AG09309 (cell line): Measurements from ENCODE around the gene SYNE4.

Experiments
- DNase-seq: peaks from one replicate; pipeline ENCODE4 v3.0.0-alpha.2; 2010; ENCODE audit warnings: low read depth
- H3K4me3 ChIP-seq: 2 replicates; pipeline ENCODE4 v1.5.1; 2011; ENCODE audit warnings: mild to moderate bottlenecking, low read depth, low read length, moderate library complexity; ENCODE audit not compliant: control insufficient read depth
- CTCF ChIP-seq: IDR thresholded peaks from 2 replicates; pipeline ENCODE4 v1.5.1; 2011; ENCODE audit warnings: mild to moderate bottlenecking, low read depth, low read length, inconsistent platforms; ENCODE audit not compliant: insufficient read depth, control insufficient read depth; ENCODE audit errors: missing control alignments

SYNE4 gene

DNA sequence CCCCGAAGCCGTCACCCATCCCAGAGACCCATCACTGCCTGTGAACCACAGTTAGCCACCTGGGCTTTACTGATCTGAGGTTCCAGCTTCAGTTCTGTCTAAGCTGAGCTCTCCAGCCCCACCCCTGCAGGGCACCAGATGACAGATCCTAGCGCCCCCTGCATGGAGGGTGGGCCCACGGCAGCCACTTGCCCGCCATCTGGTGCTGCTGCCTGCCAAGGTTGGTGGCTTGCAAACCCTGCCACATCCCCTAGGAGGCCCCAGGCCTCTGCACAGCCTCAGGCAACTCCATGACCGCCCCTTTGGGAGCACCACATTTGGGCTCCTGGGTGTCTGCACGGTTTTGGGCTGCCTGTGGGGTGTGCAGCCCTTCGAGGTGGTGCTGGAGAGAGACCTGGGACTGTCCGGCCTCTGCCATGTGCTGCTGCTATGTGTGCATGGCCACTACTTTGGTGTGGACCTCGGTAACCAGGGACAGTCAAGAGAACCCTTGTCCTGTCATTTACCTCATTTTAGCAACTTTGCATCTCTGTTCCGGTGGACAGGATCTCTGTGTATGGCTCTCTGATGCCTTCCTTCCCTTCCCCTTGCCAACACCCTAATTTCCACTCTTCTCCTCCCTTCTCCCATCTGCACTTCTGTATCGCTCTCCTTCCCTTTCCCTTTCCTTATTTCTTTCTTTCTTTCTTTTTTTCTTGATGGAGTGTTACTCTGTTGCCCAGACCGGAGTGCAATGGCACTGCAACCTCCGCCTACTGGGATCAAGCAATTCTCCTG is 31.0 kb downstream of the SYNE4 start:
- TF ChIP-seq CTCF: no peak
- no peak overlapping the region for H3K4me3 ChIP-seq
- no peak for DNase-seq

DNA sequence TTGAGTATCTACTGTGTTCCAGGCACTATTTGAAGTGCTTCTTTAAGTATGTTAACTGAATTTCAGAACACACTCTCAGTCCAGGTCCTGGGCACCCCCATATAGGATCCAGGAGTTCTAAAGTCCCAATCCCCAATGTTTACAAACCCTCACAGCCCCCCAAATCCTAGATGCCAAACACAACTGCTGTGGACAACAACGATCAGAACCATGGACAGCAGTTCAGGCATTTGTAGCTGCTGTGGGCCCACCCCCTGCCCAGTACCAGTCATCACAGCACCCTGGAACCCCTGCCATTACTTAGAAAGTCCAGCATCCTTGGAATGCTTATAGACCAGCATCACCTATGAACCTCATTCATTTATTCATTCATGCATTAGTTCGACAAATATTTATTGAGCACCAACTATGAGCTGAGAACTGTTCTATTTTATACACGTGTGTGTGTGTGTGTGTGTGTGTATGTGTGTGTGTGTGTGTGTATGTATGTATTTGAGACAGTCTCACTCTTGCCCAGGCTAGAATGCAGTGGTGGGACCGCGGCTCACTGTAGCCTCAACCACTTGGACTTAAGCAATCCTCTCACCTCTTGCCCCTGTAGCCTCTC is 32.9 kb downstream of the SYNE4 start:
- H3K4me3 ChIP-seq: no peak overlapping the region
- no peak for TF ChIP-seq CTCF
- no peak for DNase-seq

GRCh38 chr19:35973487-35973886 is 35.1 kb downstream of the SYNE4 start:
- no peak overlapping the region for H3K4me3 ChIP-seq
- no peak for DNase-seq
- TF ChIP-seq CTCF: no peak

GRCh38 chr19:35966771-35967170 is 41.8 kb downstream of the SYNE4 start:
- no peak for DNase-seq
- H3K4me3 ChIP-seq: no peak overlapping the region
- TF ChIP-seq CTCF: no peak

GRCh38 chr19:35963514-35963913 is 45.1 kb downstream of the SYNE4 start:
- no peak for TF ChIP-seq CTCF
- H3K4me3 ChIP-seq: no peak overlapping the region
- no peak for DNase-seq

DNA sequence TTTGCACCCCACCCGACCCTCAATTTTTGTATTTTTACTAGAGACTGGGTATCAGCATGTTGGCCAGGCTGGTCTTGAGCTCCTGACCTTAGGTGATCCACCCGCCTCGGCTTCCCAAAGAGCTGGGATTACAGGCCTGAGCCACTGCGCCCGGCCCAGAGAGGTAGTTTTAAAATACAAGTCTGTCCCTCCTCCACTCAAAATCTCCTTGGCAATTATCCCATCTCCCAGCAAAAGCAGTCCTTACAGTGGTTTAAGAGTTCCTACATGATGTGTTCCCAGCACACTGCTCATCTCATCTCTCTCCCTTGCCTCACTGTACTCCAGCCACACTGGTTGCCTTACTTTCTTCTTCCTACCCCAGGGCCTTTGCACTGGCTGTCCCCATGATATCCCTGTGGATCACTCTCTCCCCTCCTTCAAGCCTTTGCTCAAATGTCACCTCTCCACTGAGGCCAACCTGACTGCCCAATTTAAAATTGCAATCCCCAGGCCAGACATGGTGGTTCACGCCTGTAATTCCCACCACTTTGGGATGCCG is 48.1 kb downstream of the SYNE4 start:
- no peak overlapping the region for H3K4me3 ChIP-seq
- no peak for TF ChIP-seq CTCF
- DNase-seq: no peak
